OCI-LY7 (cell line): Measurements from ENCODE around the gene MTUS2. TPM values are rescaled to one million over a fixed set of nuclear protein-coding genes. Genes with fewer than 3 reads are reported as not detected.

Source experiments
- BruUV-seq: library from RNA; stranded (reverse); fragments of 400-500 nt; replicated peaks from 2 replicates; lab custom pipeline; 2021; lab: Mats Ljungman, UMichigan
- CTCF ChIA-PET: fragments of 300-600 bp; sonication (Branson Sonifier 250); formaldehyde crosslinking; loops from one replicate; lab custom pipeline; 2022; ENCODE audit warnings: antibody characterized with exemption; ENCODE audit not compliant: unreplicated experiment; lab: Charles Lee
- POLR2A ChIA-PET: fragments of 300-600 bp; sonication (Branson Sonifier 250); formaldehyde crosslinking; loops from one replicate; lab custom pipeline; 2022; ENCODE audit warnings: antibody characterized with exemption; lab: Charles Lee
- DNase-seq: peaks from one replicate; pipeline ENCODE4 v3.0.0-alpha.2; 2015; ENCODE audit warnings: low spot score
- H2AFZ ChIP-seq: fragments of 200-600 bp; sonication (generic), shearing (Covaris generic); 2 replicates; pipeline ENCODE4 v1.6.1; 2014; ENCODE audit warnings: mild to moderate bottlenecking, antibody characterized with exemption, low read length, moderate library complexity
- H3K27ac ChIP-seq: fragments of 200-600 bp; sonication (generic); 2 replicates; pipeline ENCODE4 v1.5.1; 2014; ENCODE audit warnings: mixed run types, low read depth, mild to moderate bottlenecking, moderate library complexity, low read length, inconsistent platforms; ENCODE audit not compliant: poor library complexity, severe bottlenecking
- H3K36me3 ChIP-seq: fragments of 200-600 bp; sonication (generic); 2 replicates; pipeline ENCODE4 v1.6.1; 2014; ENCODE audit warnings: mild to moderate bottlenecking, antibody characterized with exemption, low read length, moderate library complexity, mixed read lengths; ENCODE audit not compliant: insufficient read depth
- H3K4me1 ChIP-seq: fragments of 200-600 bp; sonication (generic); 2 replicates; pipeline ENCODE4 v1.5.1; 2014; ENCODE audit warnings: mild to moderate bottlenecking, low read length; ENCODE audit not compliant: insufficient read depth, poor library complexity, severe bottlenecking
- H3K4me2 ChIP-seq: fragments of 200-600 bp; sonication (generic); 2 replicates; pipeline ENCODE4 v1.6.1; 2014; ENCODE audit warnings: mild to moderate bottlenecking, low read length
- H3K4me3 ChIP-seq: fragments of 200-600 bp; sonication (generic); 2 replicates; pipeline ENCODE4 v1.5.1; 2014; ENCODE audit warnings: mild to moderate bottlenecking, low read depth, low read length; ENCODE audit not compliant: poor library complexity, severe bottlenecking
- H3K79me2 ChIP-seq: fragments of 200-600 bp; sonication (generic); 2 replicates; pipeline ENCODE4 v1.6.1; 2016; ENCODE audit warnings: low read depth, mild to moderate bottlenecking, low read length, moderate library complexity, mixed read lengths; ENCODE audit not compliant: insufficient read depth
- H3K9me2 ChIP-seq: fragments of 200-600 bp; sonication (generic); 2 replicates; pipeline ENCODE4 v1.6.1; 2016; ENCODE audit warnings: mild to moderate bottlenecking, low read length, mixed read lengths; ENCODE audit not compliant: insufficient read depth
- H3K9me3 ChIP-seq: fragments of 200-600 bp; sonication (generic); 2 replicates; pipeline ENCODE4 v1.6.1; 2014; ENCODE audit warnings: mild to moderate bottlenecking, mixed run types, low read length, mixed read lengths
- H4K20me1 ChIP-seq: fragments of 200-600 bp; sonication (generic); 2 replicates; pipeline ENCODE4 v1.6.1; 2014; ENCODE audit warnings: mild to moderate bottlenecking, antibody characterized with exemption, low read length, moderate library complexity, mixed read lengths; ENCODE audit not compliant: insufficient read depth
- EZH2phosphoT487 ChIP-seq: fragments of 200-600 bp; sonication (generic); IDR thresholded peaks from 2 replicates; pipeline ENCODE4 v1.6.1; 2018; ENCODE audit warnings: low read depth, borderline replicate concordance, mild to moderate bottlenecking, mixed run types, antibody characterized with exemption, low read length, moderate library complexity, mixed read lengths
- intact Hi-C: fragments of 100-400 bp; cut with micrococcal nuclease; formaldehyde crosslinking; loops from one replicate; pipeline ENCODE4 v1.10.0; 2022; ENCODE audit not compliant: unreplicated experiment
- total RNA-seq, 2 experiments: library from RNA; depleted of rRNA in 1 of 2; stranded (reverse); fragments of >200 nt in 1 of 2; shearing (Covaris generic) in 1 of 2; gene quantifications; 2 replicates each; pipeline ENCODE4 v1.2.3, GENCODE V29; 2014 to 2022
- TF ChIP-seq, protein P1 (sequence below): fragments of 200-600 bp; sonication (generic); conservative IDR thresholded peaks from 2 replicates; pipeline ENCODE4 v1.5.1; 2014; ENCODE audit warnings: mild to moderate bottlenecking, antibody characterized with exemption, low read length, moderate library complexity, mixed read lengths

Gene MTUS2
- total RNA-seq, 2 experiments from 2014 or later = 0.16 to 9.8 TPM

GRCh38 chr13:28890712-28891111 lies 70.6 kb downstream of the MTUS2 start:
- intact Hi-C loops = no loop called here
- no peak for DNase-seq

GRCh38 chr13:28918030-28918429 lies 97.9 kb downstream of the MTUS2 start:
- TF ChIP-seq, protein P1, sequence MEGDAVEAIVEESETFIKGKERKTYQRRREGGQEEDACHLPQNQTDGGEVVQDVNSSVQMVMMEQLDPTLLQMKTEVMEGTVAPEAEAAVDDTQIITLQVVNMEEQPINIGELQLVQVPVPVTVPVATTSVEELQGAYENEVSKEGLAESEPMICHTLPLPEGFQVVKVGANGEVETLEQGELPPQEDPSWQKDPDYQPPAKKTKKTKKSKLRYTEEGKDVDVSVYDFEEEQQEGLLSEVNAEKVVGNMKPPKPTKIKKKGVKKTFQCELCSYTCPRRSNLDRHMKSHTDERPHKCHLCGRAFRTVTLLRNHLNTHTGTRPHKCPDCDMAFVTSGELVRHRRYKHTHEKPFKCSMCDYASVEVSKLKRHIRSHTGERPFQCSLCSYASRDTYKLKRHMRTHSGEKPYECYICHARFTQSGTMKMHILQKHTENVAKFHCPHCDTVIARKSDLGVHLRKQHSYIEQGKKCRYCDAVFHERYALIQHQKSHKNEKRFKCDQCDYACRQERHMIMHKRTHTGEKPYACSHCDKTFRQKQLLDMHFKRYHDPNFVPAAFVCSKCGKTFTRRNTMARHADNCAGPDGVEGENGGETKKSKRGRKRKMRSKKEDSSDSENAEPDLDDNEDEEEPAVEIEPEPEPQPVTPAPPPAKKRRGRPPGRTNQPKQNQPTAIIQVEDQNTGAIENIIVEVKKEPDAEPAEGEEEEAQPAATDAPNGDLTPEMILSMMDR = no peak
- no TSS peak for BruUV-seq
- no peak overlapping the region for H2AFZ ChIP-seq
- no peak for DNase-seq
- intact Hi-C loops = no loop called here
- POLR2A ChIA-PET = no interaction called here
- H3K36me3 ChIP-seq = no peaks in the 10 kb centered on the region
- no peaks in the 10 kb centered on the region for H3K79me2 ChIP-seq
- no peak overlapping the region for H3K4me2 ChIP-seq
- no peak overlapping the region for H3K27ac ChIP-seq
- H4K20me1 ChIP-seq = no peaks in the 10 kb centered on the region
- CTCF ChIA-PET = no interaction called here
- no peaks in the 10 kb centered on the region for H3K4me1 ChIP-seq
- no peaks in the 10 kb centered on the region for H3K9me3 ChIP-seq
- no peak overlapping the region for H3K4me3 ChIP-seq
- H3K9me2 ChIP-seq = no peaks in the 10 kb centered on the region

More at GRCh38 chr13:28890712-28891111, 70.6 kb downstream of the MTUS2 start:
- Histone ChIP-seq H3K4me1 (no peaks in the 10 kb centered on the region), H3K9me2 (no peaks in the 10 kb centered on the region), H3K4me3 (no peak overlapping the region), H3K4me2 (no peak overlapping the region), H3K36me3 (no peaks in the 10 kb centered on the region), H3K27ac (no peak overlapping the region), H2AFZ (no peak overlapping the region), H3K79me2 (no peaks in the 10 kb centered on the region), H3K9me3 (no peaks in the 10 kb centered on the region), H4K20me1 (no peaks in the 10 kb centered on the region)
- TF ChIP-seq, protein P1 = no peak
- TF ChIP-seq EZH2phosphoT487 = no peak
- ChIA-PET POLR2A (interaction anchor here (0.6 kb wide), 1 partner anchor 52 kb away, joined by 3 read pairs; no protein-coding TSS in a partner anchor), CTCF (no interaction called here)
- BruUV-seq = no TSS peak

GRCh38 chr13:28922341-28922740 lies 102.2 kb downstream of the MTUS2 start:
- ChIA-PET POLR2A (no interaction called here), CTCF (no interaction called here)
- Histone ChIP-seq H3K4me2 (no peak overlapping the region), H3K4me1 (no peaks in the 10 kb centered on the region), H3K27ac (no peak overlapping the region), H3K36me3 (no peaks in the 10 kb centered on the region), H3K4me3 (no peak overlapping the region), H3K79me2 (no peaks in the 10 kb centered on the region), H3K9me3 (no peaks in the 10 kb centered on the region; the same call in 1 of the 2 replicates), H4K20me1 (no peaks in the 10 kb centered on the region), H2AFZ (no peak overlapping the region), H3K9me2 (no peaks in the 10 kb centered on the region)
- DNase-seq = no peak
- no TSS peak for BruUV-seq
- TF ChIP-seq, protein P1 = no peak
- no peak for TF ChIP-seq EZH2phosphoT487
- intact Hi-C loops = no loop called here
